Measurements from ENCODE around the gene ROCK1.

- TF ChIP-seq CTCF (IDR thresholded peaks at IDR 0.05) (no peak), EP300 (IDR thresholded peaks at IDR 0.05) (no peak)
These were observed 42.1 kb downstream of the ROCK1 start for GRCh38 chr18:21069468-21069867.
